OCI-M2 (cell line): ENCODE results near the gene PACS1.

ENCODE experiments used
- DNase-seq: peaks from one replicate; lab custom pipeline; 2025; ENCODE audit not compliant: unreplicated experiment; lab: John Stamatoyannopoulos, UW

PACS1 gene

DNA sequence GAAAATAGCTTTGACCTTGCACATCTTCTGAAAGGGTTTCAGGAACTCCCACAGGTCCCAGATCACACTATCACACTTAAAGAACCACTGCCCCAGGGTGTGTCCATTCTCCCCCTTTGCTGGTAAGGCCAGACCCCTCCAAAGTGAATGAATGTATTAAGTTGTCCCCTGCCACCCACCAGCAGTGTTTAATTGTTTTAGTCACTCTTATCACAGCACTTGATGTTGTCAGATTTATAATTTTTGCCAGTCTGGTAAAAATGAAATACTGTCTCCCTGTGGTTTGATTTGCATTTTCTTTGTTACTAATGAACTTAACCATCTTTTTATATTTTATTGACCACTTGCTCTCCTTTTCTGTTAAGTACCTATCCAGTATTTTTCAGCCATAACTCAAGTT lies 108.8 kb downstream of the PACS1 start:
- DNase-seq, result no peak

DNA sequence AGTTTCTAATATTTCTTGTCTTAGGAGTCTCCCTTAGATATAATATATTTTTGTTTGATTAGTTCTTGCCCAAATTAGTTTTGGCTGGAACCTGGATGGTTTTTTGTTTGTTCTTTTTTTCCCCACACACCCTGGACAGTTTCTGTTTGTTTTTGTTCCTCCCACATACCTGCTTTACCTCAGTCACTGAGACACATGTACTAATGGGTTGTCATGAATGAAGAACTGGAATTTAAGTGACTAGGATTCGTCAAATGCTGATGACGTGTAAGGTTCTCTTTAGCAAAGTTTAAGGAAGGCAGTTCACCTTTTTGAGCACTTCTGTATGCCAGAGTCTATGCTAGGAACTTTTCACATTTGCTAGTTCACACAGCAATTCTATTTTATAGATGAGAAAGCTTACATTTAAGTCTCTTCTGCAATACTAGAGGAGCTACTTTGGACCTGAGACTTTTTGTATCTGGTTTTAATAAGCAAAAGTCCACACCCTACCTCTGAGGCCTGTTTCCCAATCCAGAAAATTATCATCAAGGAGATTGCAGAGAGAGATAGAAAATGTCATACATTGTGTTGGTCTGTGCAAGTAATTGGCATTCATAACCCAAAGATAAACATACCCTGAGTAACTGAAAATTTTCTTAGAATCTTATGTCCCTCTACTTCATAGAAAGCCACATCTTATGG lies 111.7 kb downstream of the PACS1 start:
- no peak for DNase-seq

- DNase-seq, result no peak
Observed at GRCh38 chr11:66183494-66184048, 113.5 kb downstream of the PACS1 start.

- no peak for DNase-seq
Observed at GRCh38 chr11:66184728-66185127, 114.7 kb downstream of the PACS1 start.

DNA sequence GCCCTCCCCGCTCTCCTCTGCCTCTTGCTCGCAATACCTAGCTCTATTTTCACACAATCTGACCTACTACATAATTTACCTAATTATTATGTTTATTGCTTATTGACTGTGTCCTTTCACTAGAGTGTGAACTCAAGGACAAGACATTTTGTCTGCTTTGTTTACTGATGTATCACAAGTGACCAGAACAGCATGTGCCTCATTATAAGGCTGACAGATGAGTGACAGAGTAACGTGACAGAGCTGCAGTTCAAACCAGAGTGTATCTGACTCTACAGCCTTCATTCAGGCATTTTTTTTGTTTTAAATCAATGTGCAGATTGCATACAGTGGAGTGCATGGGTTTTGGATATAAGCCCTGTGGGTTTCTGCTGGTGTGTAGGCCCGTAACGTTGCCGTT lies 116.4 kb downstream of the PACS1 start:
- no peak for DNase-seq

DNA sequence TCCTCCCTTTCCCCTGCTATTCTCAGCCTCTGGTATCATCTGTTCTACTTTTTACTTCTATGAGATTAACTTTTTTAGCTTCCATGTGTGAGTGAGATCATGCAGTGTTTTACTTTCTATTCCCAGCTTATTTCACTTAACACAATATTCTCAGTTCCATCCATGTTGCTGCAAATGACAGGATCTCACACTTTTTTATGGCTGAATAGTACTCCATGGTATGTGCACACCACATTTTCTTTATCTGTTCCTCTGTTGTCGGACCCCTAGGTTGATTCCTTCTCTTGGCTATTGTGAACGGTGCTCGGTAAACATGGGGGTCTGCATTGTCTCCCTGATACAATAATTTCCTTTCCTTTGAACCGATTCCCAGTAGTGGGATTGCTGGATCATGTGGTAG lies 117.4 kb downstream of the PACS1 start:
- DNase-seq, result no peak

DNA sequence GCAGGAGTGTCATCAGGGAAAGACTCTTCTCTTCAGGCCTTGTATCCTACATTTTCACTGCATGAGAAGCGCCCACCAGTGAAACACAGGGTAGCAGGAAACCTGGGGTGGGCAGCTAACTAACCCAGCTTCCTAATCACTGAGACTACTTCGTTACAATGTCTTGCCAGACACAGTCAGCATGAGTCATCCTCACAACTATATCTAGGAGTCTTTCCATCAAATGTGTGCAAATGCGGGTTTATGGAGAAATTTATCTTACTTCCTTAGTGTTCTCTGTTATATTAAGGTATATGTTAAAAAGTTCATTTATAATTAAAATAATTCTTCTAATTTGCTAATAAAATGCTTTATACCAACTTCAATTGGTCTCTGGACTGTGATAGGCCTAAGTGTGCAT lies 118.5 kb downstream of the PACS1 start:
- DNase-seq, result no peak

DNA sequence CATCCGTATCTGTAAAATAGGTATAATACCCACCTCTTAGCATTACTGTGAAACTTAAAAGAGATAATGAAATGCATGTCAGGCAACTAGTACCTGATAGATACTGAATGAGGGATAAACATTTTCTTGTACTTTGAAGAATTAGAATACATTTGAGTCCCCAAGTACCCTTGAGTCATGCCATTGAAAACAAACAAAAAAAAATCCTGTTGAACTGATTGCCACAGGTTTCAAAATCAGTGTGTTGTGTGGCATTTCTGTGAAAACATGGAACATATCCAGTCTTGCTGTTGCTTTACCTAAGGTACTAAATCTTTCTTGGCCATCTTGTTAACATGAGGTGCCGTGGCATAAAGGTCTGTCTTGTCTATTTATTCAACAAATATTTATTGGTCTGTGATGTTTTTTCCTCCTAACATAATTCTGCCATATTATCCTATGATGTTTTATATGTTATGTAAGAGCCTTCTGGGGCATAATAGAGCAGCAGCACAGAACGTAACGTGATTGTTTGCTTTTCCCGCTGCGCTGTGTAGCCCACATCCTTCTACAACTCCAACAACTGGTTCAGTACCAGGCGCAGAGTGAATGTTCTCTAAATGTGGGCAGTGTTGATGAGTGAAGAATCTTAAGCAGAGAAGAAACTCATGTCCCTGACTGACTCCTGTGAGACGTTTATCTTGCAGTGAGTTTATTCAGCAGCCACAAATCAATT lies 119.1 kb downstream of the PACS1 start:
- DNase-seq, result no peak

GRCh38 chr11:66190786-66191185 lies 120.7 kb downstream of the PACS1 start:
- no peak for DNase-seq

DNA sequence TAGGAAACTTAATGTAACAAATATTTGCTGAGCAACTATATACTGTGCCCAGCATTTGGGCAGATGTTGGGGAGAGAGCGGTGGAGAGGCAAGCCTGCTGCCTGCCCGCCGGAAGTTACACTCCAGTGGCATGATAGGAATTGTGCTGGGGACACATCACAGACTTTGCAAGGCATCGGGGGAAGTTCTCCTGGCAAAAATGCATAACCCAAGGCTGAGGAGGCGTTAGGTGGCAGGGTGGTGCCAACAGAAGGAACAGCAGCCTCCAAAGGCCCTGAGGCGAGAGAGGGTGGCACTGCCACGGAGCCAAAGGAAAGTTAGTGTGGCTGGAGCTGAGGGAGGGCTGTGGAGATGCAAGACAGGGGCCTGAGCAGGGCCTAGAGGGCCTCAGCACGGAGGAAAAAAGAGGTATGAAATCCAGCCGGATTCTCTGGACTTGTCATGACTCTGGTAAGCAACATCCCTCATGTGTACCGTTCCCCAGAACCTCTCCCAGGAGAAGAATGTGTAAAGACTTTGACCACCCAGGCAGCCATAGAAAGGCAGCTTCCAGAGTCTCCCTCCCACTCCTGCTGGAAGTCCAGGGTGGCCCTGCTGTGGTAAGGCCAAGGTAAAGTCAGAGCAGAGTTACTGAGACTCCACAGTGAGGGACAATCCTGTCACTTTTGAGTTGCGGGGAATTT lies 122.2 kb downstream of the PACS1 start:
- no peak for DNase-seq

- DNase-seq, result no peak
Observed at GRCh38 chr11:66194391-66194790, 124.3 kb downstream of the PACS1 start.

DNA sequence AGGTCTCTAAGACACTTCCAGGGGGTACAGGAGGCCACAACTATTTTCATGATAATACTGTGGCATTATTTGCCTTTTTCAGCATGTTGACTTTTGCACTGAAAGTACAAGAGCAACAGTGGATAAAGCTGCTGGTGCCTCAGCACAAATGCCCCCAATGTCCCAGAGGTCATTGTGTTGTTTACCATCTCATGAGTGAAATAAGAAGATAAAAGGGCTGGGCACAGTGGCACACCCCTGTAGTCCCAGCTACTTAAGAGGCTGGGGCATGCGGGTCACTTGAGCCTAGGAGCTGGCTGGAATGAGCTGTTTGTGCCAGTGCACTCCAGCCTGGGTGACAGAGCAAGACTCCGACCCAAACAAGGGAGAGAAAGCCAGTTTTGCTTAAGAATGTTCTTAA lies 125.8 kb downstream of the PACS1 start:
- DNase-seq, result no peak

- DNase-seq, result no peak
Observed at GRCh38 chr11:66203847-66204246, 133.8 kb downstream of the PACS1 start.

DNA sequence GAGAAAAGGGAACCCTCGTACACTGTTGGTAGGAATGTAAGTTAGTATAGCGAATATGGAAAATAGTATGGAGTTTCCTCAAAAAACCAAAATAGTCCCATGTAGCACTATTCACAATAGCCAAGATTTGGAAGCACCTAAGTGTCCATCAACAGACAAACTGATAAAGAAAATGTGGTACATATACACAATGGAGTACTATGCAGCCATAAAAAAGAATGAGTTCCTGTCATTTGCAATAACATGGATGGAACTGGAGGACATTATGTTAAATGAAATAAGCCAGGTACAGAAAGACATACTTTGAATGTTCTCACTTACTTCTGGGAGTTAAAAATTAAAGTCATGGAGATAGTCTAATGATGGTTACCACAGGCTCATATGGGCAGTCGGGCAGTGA lies 134.3 kb downstream of the PACS1 start:
- DNase-seq, result no peak

DNA sequence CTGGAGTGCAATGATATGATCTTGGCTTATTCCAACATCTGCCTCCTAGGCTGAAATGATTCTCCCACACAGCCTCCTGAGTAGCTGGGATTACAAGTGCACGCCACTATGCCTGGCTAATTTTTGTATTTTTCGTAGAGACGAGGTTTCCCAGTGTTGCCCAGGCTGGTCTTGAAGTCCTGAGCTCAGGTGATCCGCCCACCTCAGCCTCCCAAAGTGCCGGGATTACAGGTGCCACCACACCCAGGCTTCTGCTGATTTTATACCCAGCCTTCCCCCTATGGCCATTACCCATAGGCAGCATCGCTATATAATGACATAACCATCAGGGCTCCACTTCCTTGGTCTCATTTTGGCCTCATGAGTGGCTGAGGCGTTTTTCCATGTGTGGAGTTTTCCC lies 137.7 kb downstream of the PACS1 start:
- no peak for DNase-seq

DNA sequence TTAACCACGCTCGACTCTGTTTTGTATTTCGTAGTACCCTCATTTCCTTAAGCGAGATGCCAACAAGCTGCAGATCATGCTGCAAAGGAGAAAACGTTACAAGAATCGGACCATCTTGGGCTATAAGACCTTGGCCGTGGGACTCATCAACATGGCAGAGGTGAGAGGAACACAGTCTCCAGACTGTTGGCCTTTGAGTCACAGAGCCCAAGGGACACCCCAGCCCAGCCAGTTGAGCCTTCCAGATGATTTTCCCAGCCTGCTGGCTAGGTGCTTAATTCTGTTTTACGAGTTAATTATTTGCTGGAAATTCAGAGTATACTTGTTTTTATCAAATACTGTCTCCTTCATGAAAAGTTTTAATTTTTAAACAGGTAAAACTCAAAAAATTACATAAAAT lies 141.0 kb downstream of the PACS1 start:
- DNase-seq, result no peak

- DNase-seq, result no peak
Observed at GRCh38 chr11:66216911-66217310, 146.8 kb downstream of the PACS1 start.

GRCh38 chr11:66218036-66218435 lies 148.0 kb downstream of the PACS1 start:
- no peak for DNase-seq

GRCh38 chr11:66218846-66219620 lies 149.0 kb downstream of the PACS1 start:
- DNase-seq, result no peak

DNA sequence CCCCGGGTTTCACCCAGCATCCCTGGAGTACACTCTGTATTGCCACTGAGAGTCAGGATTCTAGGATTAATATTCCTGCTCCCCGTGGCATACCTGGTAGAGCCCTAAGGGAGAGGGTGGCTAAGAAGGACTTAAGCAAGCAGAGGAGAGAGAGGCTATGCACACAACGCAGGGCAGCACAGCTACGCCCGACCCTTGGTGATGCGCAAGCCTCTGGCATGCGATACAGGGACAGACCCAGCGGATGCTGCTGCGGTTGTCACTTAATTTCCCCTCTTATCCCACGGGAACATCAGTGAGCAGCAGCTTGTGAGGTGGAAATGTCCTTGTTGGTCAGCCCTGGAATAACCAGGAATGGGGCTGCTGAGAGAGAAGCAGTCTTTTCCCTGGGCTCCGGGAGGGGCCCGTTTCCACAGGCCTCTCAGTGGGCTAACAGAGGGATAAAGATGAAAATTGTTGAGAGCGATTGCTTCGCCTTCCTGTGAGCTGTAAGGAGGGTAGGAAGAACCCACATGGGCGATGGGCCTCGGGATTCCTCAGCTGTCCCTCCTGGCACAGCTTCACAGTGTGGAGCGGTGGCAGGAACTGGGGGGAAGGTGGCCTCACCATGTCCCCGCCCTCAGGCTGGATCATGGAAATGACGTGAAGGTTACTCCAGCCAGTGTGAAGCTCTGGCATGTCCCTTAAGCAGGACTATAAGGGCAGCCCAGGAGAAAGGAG lies 149.9 kb downstream of the PACS1 start:
- no peak for DNase-seq

- no peak for DNase-seq
Observed at GRCh38 chr11:66220566-66220935, 150.5 kb downstream of the PACS1 start.
